Kidney (tissue), 14 donors: ENCODE results near the gene SAP30L. TPM values are rescaled to one million over a fixed set of nuclear protein-coding genes. Genes with fewer than 3 reads are reported as not detected.

ENCODE experiments used
- DNase-seq, 5 donors: peaks; one replicate each; pipeline ENCODE4 v3.0.0-alpha.2; 2013 to 2020
- FAIRE-seq: peaks from 2 replicates; lab custom pipeline; 2012; peaks lifted over from hg19 to GRCh38; lab: Jason Lieb, UNC
- H3K27ac ChIP-seq, 2 donors: one replicate each; pipeline ENCODE4 v1.7.0; 2013; ENCODE audit warnings: low read depth in 2 of 2, low read length in 2 of 2, inconsistent platforms in 1 of 2
- H3K27me3 ChIP-seq: one replicate; pipeline ENCODE4 v1.7.1; 2013; ENCODE audit warnings: low read length, inconsistent platforms; ENCODE audit not compliant: control insufficient read depth, insufficient read depth
- H3K36me3 ChIP-seq, 3 donors: one replicate each; pipeline versions ENCODE4 v1.7.0 to v1.7.1; 2013; ENCODE audit warnings: low read length in 3 of 3, control low read depth in 1 of 3, inconsistent platforms in 1 of 3; ENCODE audit not compliant: insufficient read depth in 3 of 3, control insufficient read depth in 2 of 3
- H3K4me1 ChIP-seq, 3 donors: one replicate each; pipeline versions ENCODE4 v1.7.0 to v1.7.1; 2013; ENCODE audit warnings: low read length in 3 of 3, inconsistent platforms in 1 of 3, low read depth in 1 of 3; ENCODE audit not compliant: control insufficient read depth in 2 of 3, insufficient read depth in 2 of 3
- H3K4me3 ChIP-seq, 3 donors: one replicate each; pipeline versions ENCODE4 v1.7.0 to v1.8.1; 2013; ENCODE audit warnings: low read length in 3 of 3, control low read depth in 1 of 3, inconsistent platforms in 1 of 3
- H3K9ac ChIP-seq, 3 donors: one replicate each; pipeline versions ENCODE4 v1.7.0 to v1.7.1; 2013; ENCODE audit warnings: low read length in 3 of 3, control low read depth in 1 of 3, inconsistent platforms in 1 of 3
- H3K9me3 ChIP-seq, 3 donors: one replicate each; pipeline versions ENCODE4 v1.7.0 to v1.7.1; 2013; ENCODE audit warnings: low read length in 3 of 3, control low read depth in 1 of 3, inconsistent platforms in 1 of 3; ENCODE audit not compliant: control insufficient read depth in 2 of 3, insufficient read depth in 1 of 3
- intact Hi-C: fragments of 100-400 bp; cut with DNase I; formaldehyde crosslinking; loops from one replicate; pipeline ENCODE4 v1.11.1; 2022
- polyA plus RNA-seq: library from polyadenylated mRNA; stranded (reverse); fragments of 350-450 nt; fragmentation: Illumina TruSeq; extraction: RNeasy Lipid Tissue Mini Kit (QIAGEN cat#74804); gene quantifications from one replicate; pipeline ENCODE4 v1.2.3, GENCODE V29; 2014; ENCODE audit warnings: low read depth, low replicate concordance; ENCODE audit not compliant: insufficient read depth
- total RNA-seq: library from RNA; stranded (reverse); fragmentation: NEBNext Ultra II Directional; extraction: Animal tissue kit (Norgen Biotek cat#: 25700); gene quantifications from one replicate; pipeline ENCODE4 v1.2.1, GENCODE V29; 2021
- TF ChIP-seq, protein P1 (sequence below): IDR thresholded peaks from 3 replicates; pipeline ENCODE4 v1.5.1; 2012; ENCODE audit warnings: mild to moderate bottlenecking, moderate library complexity, borderline replicate concordance; ENCODE audit not compliant: insufficient read depth; ENCODE audit errors: extremely low read depth
- donor health status: control.
- donor health status: control.
- donor health status: control.
- donor health status: control.
- donor health status: control.
- donor health status: DM: yes; HTN: yes; CAD: no.
- donor health status: Normal renal cell carcinoma (clear cell type).

SAP30L gene
- total and polyA plus RNA-seq, 2 donors from 2014 or later, result 30.7 to 33.0 TPM

DNA sequence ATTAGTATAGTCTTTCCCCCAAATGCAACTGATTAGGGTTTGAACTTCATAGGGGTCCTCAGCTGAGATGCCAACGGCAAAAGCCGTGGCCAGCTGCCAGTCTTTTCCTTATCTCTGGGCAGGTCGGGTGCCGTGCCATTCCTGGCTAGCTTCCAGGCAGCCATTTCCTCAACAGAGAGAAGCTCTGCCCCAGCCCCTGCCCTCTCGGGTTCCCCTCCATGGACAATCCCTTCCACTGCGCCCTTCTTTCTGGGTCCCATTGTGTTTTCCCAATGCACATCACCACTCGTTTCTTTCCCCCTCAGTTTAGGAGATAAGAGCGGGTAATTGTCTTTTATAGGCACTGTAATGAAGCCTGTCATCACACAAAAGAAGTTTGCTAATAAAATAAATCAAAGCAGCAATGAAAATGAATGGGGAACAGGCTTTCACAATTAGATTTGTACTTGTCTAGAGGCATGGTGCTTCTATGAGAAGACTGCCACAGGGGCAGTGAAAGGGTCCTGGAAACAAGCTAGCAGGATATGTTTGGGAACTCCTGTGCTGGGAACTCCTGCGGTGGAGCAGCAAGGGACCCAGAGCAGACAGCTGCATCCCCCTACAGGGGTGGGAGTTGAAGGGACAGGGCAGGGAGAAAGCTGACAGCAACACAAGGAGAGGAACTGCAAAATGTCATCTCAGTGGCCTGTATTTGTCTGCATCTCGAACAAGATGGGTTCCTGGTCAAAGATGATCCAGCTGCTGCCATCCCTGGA lies 48.0 kb upstream of the SAP30L start:
- Histone ChIP-seq H3K9ac (no peak overlapping the region), H3K27ac (no peak overlapping the region), H3K9me3 (no peaks in the 10 kb centered on the region), H3K27me3 (no peaks in the 10 kb centered on the region), H3K4me1 (no peaks in the 10 kb centered on the region), H3K4me3 (no peak overlapping the region), H3K36me3 (peaks cover 0 to 4% (median 0%) of the 10 kb centered on the region in 3 donors)
- no peak for DNase-seq
- TF ChIP-seq, protein P1, sequence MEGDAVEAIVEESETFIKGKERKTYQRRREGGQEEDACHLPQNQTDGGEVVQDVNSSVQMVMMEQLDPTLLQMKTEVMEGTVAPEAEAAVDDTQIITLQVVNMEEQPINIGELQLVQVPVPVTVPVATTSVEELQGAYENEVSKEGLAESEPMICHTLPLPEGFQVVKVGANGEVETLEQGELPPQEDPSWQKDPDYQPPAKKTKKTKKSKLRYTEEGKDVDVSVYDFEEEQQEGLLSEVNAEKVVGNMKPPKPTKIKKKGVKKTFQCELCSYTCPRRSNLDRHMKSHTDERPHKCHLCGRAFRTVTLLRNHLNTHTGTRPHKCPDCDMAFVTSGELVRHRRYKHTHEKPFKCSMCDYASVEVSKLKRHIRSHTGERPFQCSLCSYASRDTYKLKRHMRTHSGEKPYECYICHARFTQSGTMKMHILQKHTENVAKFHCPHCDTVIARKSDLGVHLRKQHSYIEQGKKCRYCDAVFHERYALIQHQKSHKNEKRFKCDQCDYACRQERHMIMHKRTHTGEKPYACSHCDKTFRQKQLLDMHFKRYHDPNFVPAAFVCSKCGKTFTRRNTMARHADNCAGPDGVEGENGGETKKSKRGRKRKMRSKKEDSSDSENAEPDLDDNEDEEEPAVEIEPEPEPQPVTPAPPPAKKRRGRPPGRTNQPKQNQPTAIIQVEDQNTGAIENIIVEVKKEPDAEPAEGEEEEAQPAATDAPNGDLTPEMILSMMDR, result no peak
- FAIRE-seq, result no peak
- intact Hi-C loops, result no loop called here

- no peaks in the 10 kb centered on the region for H3K36me3 ChIP-seq
- FAIRE-seq, result no peak
- TF ChIP-seq, protein P1, result no peak
- H3K4me3 ChIP-seq, result no peak overlapping the region
- H3K27ac ChIP-seq, result no peak overlapping the region
- H3K27me3 ChIP-seq, result no peaks in the 10 kb centered on the region
- DNase-seq, result no peak
- intact Hi-C loops, result loop anchor here (10.0 kb wide), 1 partner anchor 216 kb away; no protein-coding TSS in a partner anchor
- H3K9me3 ChIP-seq, result no peaks in the 10 kb centered on the region
- H3K9ac ChIP-seq, result no peak overlapping the region
- no peaks in the 10 kb centered on the region for H3K4me1 ChIP-seq
Observed at GRCh38 chr5:154400678-154401077, 45.1 kb upstream of the SAP30L start.

GRCh38 chr5:154401355-154401754 lies 44.4 kb upstream of the SAP30L start:
- Histone ChIP-seq H3K36me3 (no peaks in the 10 kb centered on the region), H3K27me3 (no peaks in the 10 kb centered on the region), H3K9ac (no peak overlapping the region), H3K9me3 (no peaks in the 10 kb centered on the region), H3K4me1 (no peaks in the 10 kb centered on the region), H3K4me3 (no peak overlapping the region), H3K27ac (no peak overlapping the region)
- no peak for DNase-seq
- TF ChIP-seq, protein P1, result no peak
- no peak for FAIRE-seq
- intact Hi-C loops, result loop anchor here (10.0 kb wide), 1 partner anchor 217 kb away; no protein-coding TSS in a partner anchor
